GM19438 (cell line): ENCODE measurements around the gene SLC49A3.
"Not testable (repeated sequence)": the region's sequence is repeated elsewhere in the genome, so short reads cannot be mapped to it uniquely, and the experiment has no call there.

Experiments
- ATAC-seq: cut with Tn5 transposase; IDR thresholded peaks from one replicate; pipeline ENCODE4 v1.9.1; 2021; ENCODE audit warnings: low read depth; ENCODE audit not compliant: unreplicated experiment

Gene SLC49A3

DNA sequence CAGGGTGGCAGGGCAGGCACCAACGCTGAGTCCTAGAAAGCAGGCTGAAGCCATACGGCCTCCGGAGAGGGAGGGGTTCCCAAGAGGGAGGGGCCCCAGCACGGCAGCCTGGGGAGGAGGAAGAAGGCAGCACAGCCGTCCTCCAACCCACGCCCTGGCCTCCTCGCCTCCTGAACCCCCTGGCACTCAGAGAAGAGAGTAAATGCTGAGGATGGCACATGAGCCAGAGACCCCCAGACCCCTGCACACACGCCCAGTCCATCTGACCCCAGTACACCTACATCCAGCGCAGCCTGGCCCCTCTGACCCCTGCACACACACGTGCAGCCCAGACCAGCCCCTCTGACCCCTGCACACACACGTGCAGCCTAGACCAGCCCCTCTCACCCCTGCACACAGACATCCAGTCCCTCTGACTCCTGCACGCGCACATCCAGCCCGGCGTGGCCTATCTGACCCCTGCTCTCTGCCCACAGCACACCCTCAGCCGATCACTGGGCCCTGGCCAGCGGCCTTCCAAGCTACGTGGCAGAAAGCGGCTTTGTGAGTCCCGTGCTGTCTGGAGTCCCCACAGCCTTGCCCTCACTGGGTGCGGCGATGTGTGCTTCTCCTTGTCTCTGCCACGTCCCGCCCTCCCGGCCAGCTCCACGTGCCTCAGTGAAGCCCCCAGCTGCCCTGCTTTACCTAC, 33.3 kb downstream of the SLC49A3 start:
- no peak for ATAC-seq

DNA sequence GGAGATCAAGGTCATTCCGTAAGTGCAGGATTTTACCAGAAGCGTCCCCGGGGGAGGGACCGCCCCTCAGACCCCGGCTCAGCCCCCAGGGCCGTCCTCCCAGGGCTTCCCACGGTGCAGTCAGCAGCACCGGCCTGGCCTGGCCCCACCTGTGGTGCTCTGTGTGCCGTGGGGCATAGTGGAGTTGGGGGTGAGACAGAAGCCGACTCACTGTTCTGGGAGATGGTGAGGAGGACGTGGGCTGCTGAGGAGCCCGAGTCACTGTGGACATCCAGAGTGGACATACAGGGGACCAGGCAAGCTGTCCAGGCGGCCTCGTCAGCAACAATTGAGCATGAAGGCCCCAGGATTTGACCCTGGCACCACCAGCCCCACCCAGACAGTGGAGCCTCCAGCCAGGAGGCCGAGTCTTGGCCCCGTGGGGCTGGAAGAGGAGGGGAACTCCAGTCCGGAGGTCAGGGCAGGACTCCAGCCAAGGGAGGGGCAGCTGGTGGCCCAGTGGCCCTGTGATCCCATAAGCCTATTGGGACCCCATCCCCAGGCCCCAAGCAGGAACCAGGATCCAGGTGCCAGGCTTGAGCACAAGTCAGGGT, 34.0 kb downstream of the SLC49A3 start:
- no peak for ATAC-seq

DNA sequence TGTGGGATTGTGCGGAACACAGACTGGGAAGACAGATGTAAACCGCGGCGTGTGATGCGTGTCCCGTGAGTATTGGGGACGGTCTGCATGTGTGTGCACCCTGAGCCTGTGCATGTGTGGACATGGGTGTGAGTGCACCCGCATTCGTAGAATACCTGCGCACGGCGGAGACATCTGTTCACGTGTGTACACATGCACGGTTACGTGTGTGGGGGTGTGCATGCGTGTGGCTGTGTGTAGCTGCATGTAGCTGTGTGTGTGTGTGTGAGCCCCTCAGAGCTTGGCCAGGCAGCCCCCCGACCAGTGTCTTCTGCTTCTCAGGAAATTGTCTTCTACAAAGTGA, 34.5 kb downstream of the SLC49A3 start:
- no peak for ATAC-seq

DNA sequence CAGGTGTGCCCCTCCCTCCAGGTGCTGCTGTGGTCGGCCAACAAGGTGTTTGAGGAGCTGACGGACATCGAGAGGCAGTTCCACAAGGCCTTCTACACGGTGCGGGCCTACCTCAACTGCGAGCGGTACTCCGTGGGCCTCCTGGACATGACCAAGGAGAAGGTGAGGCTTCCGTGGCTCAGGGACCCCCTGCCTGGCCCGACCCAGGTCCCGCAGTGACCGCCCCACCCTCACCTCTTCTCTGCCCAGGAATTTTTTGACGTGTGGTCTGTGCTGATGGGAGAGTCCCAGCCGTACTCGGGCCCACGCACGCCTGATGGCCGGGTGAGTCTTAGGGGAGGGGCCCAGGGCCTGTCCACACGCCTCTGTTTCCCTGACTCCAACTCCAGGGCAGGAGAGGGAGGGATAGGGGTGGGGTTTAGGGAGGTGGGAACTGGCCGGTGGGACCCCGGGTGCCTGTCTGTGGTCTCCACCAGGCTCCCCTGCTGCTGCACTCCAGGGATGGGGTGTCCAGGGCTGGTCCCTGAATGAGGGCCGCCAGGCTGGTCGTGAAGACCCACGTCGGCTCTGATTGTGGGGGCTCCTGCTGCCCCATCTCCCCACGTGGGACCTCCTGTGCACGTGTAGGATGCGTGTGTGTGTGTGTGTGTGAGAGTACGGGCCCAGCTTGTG, 35.0 kb downstream of the SLC49A3 start:
- no peak for ATAC-seq

DNA sequence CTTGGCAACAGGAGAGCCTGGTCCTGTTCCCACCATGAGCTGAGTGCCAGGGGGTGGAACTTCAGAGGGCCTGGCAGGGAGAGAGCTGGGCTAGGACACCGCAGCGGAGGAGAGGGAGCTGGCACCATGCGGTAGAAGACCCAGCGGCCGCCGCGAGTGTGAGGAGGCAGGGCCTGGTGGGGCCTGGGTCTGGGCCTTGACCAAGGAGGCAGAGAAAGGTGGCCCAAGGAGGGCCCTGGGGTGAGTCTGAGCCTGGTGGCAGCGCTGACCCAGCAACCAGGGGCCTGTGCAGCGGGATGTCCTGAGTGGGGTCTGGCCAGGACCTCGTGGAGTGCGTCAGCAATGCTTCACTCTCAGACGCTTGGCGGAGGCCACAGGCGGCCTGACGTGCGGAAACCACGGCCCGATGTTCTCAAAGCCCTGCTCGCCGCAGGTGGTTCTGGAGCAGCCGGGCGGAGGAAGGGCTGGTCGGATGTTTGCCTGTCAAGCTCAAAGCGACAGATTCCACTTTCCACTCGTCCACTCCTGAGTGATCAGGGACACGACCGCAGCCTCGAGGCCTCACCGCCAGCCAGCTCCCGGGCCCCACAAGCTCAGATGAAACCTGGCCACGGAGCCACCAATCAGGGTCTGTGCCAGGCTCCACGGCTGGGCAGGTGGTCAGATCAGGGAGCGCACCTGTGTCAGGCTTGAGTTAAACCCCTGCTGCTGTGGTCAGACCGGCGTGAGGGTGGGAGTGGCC, 35.7 kb downstream of the SLC49A3 start:
- ATAC-seq, result no peak

DNA sequence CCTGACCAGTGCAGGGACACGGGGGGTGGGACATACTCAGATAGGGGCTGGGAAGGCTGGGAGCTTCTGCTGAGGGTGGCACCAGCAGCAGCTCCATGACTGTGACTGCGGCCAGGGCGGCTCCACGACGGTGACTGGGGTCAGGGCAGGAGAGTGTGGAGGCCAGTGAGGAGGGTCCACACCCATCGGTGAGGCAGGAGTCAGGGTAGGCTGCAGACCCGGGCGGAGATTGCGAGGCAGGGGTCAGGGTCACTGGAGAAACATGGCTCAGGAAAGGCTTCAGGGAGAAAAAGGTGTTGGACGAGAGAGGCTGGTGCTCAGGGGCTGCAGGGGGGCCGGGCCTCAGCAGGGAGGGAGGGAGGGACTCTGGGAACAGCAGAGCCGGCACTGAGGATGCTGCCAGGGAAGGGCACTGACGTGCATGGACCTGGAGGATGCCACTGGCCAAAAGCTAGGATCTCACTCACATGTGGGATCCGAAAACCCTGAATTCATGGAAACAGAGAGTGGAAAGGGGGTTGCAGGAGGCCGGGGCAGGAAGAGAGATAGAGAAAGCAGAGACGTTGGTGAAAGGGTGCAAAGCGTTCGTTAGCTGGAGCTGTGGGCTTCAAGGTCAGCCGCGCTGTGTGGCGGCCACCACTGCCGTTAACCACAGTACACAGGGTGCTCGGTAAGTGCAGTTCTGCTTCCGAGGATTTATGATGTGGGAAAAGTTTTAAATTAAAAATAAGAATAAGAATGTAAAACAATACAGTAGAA, 36.9 kb downstream of the SLC49A3 start:
- ATAC-seq, result no peak

DNA sequence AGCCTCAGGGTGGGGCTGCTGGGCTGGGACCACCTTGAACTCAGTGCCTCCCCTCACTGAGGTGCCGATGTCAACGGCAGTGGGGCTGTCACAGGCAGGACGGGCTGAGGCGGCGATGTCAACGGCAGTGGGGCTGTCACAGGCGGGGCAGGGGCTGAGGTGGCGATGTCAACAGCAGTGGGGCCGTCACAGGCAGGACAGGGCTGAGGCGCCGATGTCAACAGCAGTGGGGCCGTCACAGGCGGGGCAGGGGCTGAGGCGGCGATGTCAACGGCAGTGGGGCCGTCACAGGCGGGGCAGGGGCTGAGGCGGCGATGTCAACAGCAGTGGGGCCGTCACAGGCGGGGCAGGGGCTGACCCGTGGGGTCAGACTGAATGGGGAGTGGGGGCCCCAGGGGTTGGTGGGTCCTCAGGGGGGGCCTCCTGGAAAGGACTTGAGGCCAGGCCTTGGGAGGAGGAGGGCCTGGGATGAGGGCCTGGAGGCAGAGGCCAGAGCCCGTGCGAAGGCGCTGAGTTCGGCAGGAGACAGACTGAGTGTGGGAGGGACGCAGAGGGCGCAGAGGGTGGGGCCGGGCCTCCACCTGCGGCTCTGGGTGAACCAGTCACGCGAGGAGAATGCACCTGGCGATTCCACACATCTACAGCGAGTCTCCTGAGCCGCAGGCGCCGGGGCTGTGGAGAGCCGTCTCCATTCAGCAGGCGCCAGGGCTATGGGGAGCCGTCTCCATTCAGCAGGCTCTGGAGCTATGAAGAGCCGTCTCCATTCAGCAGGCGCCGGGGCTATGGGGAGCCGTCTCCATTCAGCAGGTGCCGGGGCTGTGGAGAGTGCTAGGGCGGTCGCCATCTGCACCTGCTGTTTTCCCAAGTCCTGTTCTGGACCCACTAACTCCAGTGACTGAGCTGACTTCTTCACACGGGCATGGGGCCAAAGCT, 37.7 kb downstream of the SLC49A3 start:
- no peak for ATAC-seq

DNA sequence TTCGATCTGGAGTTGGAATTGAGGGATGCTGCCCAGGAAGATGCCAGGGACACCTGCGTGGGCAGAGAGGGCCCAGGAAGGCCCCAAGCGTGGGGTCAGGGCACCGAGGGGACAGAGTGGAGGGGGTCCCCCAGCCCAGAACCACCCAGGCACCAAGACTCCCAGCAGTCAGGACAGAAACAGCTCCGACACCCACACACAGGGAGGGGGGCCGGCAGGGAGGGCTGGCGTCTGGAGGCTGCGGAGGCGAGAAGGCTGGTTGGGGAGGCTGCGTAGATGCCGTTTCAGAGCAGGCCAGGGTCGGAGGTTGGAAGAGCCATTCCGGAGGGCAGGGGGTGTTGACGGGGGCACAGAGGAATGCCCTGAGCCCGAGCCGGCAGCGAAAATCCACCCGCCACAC, 38.5 kb downstream of the SLC49A3 start:
- ATAC-seq, result no peak

DNA sequence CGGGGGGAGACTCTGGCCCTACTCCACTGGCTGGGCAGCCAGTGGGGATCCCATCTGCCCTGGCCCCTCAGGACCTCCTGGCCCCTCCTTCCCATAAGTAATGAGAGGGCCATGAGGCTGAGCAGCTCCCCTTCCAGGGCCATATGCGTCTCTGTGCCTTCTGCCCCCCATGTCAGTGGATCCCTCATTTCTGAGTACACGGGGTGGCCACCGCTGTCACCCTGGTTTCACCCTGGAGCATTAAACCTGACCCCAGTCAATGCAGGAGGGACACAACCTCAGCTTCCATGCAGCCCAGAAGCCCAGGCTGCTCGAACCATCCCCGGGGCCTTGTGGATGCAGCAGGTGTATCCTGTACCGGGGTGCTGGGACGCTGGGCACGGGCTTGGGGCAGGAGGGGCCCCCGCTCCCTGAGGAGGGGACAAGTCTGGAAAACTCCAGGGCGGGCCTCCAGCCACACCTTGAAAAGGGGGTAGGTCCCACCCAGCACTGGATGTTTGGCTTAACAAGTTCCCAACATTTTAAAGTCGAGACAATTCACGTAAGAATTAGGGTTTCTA, 39.1 kb downstream of the SLC49A3 start:
- no peak for ATAC-seq

DNA sequence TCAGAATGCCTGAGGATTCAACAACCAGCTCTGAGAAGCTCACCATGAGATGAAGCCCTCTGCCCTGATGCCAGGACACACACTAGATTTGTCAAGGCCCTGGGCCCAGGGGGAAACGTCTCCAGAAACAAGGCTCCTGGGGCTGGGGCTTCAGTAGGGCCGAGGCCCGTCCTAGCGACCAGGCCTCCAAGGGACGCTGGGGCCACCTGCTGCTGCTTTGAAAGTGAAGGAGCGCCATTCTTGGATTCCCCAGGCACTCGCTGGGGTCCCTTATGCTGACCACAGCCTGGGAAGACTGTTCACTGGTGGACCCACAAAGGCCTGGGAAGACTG, 39.7 kb downstream of the SLC49A3 start:
- no peak for ATAC-seq

DNA sequence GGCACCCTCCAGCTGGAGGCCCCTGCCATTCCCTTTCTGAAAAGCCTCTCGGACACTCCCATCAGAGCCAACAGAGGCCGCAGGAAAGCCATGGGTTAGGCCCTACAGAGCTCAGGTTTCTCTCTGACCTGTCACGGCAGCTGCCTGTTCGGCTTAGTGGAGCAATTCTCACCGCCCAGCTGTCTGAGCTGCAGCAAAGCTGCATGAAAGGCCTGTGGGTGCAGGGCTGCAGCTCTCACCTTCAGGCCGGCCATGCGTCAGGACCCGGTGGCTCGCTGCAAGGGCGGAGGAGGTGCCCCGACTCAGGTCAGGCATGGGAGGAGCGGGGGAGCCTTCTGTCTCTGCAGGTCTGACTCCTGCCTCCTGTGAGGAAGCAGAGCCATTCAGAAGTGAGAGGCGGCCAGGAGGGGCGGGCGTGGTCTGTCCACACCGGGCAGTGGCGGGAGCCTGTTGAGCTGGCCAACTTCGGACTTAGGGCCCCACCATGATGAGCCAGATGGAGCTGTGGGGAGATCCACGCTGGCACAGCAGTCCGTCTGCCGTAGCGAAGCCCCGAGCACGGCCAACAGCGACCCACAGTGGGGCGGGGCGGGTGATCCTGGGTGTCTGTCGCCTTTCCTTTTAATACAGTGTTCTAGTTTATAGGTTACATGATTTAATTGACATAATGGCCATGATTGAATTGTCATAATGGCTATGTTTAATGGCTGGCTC, 40.2 kb downstream of the SLC49A3 start:
- ATAC-seq, result no peak

DNA sequence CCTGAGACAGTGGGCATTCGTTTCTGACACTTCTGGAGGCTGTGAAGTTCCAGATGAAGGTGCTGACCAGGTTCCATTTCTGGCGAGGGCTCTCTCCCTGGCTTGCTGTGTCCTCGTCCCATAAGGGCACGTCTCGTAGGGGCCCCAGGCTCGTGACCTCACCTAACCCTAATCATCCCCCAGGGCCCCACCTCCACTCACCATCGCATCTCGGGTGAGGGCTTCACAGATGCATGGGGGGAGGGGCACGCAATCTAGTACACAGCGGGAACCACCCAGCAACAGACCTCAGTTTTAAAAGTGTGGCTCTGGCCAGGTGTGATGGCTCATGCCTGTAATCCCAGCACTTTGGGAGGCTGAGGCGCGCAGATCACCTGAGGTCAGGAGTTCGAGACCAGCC, 41.5 kb downstream of the SLC49A3 start:
- no peak for ATAC-seq

DNA sequence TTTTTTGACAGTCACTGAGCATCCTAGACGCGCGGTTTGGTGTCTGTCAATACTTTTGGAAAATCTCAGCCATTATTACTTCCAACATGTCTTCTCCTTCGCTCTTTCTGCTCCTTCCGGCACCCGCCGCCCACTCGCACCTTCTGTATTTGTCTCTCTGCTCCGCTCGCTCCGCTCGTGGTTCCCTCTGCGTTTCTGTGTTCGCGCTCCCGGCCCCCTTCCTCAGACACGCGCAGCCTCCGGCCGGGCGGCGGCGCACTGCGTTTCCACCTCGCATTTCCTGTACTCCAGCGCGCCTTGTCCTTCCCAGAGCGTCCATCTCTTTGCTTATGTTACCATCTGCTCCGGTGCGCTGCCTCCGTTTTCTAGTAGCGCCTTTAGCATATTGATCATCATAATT, 42.5 kb downstream of the SLC49A3 start:
- no peak for ATAC-seq

DNA sequence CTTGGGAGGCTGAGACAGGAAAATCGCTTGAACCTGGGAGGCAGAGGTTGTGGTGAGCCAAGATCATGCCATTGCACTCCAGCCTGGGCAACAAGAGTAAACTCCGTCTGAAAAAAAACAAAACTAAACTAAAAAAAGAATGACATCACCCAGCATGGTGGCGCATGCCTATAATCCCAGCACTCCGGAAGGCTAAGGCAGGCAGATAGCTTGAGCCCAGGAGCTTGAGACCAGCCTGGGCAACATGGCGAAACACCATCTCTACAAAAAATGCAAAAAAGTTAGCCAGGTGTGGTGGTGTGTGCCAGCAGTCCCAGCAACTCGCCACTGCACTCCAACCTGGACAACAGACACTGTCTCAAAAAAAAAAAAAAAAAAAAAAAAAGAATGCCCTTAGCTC, 46.6 kb downstream of the SLC49A3 start:
- ATAC-seq, result not testable (repeated sequence)

DNA sequence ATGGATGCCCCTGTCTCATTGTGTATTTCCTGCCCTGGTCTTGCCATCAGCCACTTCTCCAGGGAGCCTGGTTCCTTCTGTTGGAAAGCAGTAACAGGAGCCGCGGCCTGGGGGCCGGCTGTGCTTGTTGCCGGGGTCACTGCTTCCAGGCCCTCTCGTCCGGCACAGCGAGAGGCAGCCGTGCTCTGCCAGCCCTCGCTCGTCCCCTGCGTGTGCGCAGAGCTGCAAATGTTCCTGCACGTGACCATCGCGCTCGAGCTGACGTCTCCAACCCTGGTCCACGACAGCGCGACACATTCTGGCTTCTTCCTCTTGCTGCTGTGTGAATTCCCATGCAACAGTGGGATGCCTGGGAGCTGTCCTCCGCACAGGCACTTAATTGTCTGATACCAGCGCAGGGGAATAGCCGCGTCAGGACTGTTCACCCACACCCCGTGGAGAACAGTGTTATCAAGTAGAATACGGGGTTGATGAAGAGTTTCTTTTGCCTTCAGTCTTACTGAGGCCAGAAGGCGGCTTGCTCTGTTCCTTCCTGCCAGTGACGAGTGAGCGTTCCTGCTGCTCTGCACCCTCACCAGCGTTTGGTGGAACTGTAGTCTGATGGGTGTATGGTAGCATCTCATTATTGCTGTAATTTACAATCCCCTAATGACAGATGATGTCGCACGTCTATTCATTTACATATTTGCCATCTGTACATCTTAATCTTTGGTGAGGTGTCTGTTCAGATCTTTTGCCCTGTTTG, 51.2 kb downstream of the SLC49A3 start:
- no peak for ATAC-seq

DNA sequence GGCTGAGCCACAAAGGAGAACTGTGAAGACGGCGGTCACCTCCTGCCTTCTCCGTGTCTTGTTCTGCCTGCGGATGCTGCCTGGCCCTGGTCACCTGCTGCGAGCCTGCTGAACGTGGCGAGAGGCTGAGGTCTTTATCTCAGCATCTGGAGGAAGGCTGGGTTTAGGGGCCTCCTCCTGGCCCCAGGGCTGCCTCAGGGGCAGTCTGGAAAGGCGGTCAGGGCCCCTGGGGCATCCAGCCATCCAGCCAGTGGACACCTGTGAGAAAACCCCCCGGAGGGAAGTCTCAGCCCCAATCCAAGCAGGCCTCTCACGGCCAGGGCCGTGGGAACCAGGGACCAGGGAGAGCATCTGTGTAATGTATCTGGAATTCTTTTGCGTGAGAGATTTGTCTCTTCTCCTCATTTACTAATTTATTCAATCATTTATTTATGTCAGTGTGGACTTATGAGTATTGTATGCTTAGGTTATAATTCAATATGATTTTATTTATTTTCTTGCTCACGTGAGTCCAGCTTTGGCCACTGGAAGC, 52.3 kb downstream of the SLC49A3 start:
- no peak for ATAC-seq

DNA sequence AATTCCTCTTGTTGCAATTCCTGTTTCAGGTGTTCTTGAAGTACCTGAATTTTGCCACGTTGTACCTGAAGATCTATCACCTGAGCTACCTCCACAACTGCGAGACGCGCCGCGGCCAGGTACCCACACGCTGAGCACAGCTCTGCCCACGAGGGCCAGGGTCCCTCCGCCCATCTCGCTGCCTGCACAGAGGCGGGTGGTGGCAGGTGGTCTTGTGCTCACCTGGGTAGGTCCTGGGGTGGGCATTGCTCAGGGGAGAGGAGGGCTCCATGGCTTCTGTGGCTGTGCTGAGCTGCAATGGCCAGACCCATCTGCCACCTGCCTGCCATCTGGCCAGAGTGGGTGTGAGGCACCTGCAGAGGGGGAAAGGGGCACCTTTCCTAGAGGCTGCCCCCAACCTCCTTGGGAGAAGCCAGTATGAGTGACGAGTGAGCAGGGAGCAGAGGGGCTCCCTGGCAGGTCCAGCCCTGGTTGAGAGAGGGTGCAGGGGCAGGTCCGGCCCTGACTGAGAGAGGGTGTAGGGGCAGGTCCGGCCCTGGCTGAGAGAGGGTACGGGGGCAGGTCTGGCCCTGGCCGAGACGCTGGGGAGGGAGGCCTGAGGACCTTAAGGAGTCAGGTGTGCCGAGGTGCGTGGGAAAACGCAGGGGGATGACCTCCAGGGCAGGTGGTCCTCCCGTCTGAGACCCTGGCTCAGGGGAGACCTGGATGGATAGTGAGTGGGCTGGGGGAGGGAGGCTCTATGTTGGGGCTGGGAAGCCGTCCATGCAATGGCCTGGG, 52.9 kb downstream of the SLC49A3 start:
- ATAC-seq, result no peak
